OCI-LY3 (cell line): ENCODE measurements around the gene LTBP3.

ENCODE experiments used
- H2AFZ ChIP-seq: fragments of 200-600, 300-600 bp; shearing (Covaris generic); 2 replicates; pipeline ENCODE4 v1.6.0; 2014; ENCODE audit warnings: antibody characterized with exemption, low read depth, low read length
- H3K27ac ChIP-seq: fragments of 200-600, 300-600 bp; sonication (generic); 2 replicates; pipeline ENCODE4 v1.5.1; 2014; ENCODE audit warnings: mild to moderate bottlenecking, low read length, moderate library complexity, mixed read lengths
- H3K27me3 ChIP-seq: fragments of 200-600, 300-600 bp; sonication (generic); 2 replicates; pipeline ENCODE4 v1.6.1; 2014; ENCODE audit warnings: low read depth, low read length, mixed read lengths
- H3K36me3 ChIP-seq: fragments of 200-600, 300-600 bp; sonication (generic); replicated peaks from 2 replicates; pipeline ENCODE3; 2014; ENCODE audit warnings: low read depth, low read length, mixed read lengths
- H3K4me1 ChIP-seq: fragments of 300-600, 200-600 bp; sonication (generic); 2 replicates; pipeline ENCODE4 v1.6.1; 2014; ENCODE audit warnings: low read length, mixed read lengths
- H3K4me2 ChIP-seq: fragments of 200-600, 300-600 bp; sonication (generic); 2 replicates; pipeline ENCODE4 v1.6.1; 2014; ENCODE audit warnings: low read length, mixed read lengths
- H3K4me3 ChIP-seq: fragments of 300-600, 200-600 bp; sonication (generic); 2 replicates; pipeline ENCODE4 v1.5.1; 2014; ENCODE audit warnings: antibody characterized with exemption, mild to moderate bottlenecking, low read length, moderate library complexity
- H3K79me2 ChIP-seq: fragments of 300-600, 200-600 bp; shearing (Covaris generic); 2 replicates; pipeline ENCODE4 v1.6.1; 2014; ENCODE audit warnings: mild to moderate bottlenecking, low read length, mixed read lengths
- H3K9ac ChIP-seq: fragments of 300-600, 200-600 bp; shearing (Covaris generic); 2 replicates; pipeline ENCODE4 v1.6.0; 2014; ENCODE audit warnings: mild to moderate bottlenecking, low read length, moderate library complexity
- H3K9me3 ChIP-seq: fragments of 200-600, 300-600 bp; shearing (Covaris generic); 2 replicates; pipeline ENCODE4 v1.6.1; 2014; ENCODE audit warnings: low read length, mixed read lengths; ENCODE audit not compliant: insufficient read depth
- H4K20me1 ChIP-seq: fragments of 200-600, 300-600 bp; sonication (generic); 2 replicates; pipeline ENCODE4 v1.6.1; 2016; ENCODE audit warnings: low read length, mixed read lengths; ENCODE audit not compliant: insufficient read depth
- EZH2phosphoT487 ChIP-seq: fragments of 200-600 bp; shearing (Covaris generic); IDR thresholded peaks from 2 replicates; pipeline ENCODE4 v1.6.1; 2018; ENCODE audit warnings: antibody characterized with exemption, mixed run types, low read depth
- TF ChIP-seq, protein P1 (sequence below): fragments of 200-600, 300-600 bp; sonication (generic); IDR thresholded peaks from 2 replicates; pipeline ENCODE4 v1.5.1; 2014; ENCODE audit warnings: antibody characterized with exemption, low read length, low read depth

LTBP3 gene

DNA sequence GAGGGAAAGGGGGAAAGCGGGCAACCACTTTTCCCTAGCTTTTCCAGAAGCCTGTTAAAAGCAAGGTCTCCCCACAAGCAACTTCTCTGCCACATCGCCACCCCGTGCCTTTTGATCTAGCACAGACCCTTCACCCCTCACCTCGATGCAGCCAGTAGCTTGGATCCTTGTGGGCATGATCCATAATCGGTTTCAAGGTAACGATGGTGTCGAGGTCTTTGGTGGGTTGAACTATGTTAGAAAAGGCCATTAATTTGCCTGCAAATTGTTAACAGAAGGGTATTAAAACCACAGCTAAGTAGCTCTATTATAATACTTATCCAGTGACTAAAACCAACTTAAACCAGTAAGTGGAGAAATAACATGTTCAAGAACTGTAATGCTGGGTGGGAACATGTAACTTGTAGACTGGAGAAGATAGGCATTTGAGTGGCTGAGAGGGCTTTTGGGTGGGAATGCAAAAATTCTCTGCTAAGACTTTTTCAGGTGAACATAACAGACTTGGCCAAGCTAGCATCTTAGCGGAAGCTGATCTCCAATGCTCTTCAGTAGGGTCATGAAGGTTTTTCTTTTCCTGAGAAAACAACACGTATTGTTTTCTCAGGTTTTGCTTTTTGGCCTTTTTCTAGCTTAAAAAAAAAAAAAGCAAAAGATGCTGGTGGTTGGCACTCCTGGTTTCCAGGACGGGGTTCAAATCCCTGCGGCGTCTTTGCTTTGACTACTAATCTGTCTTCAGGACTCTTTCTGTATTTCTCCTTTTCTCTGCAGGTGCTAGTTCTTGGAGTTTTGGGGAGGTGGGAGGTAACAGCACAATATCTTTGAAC, 52.5 kb downstream of the LTBP3 start:
- Histone ChIP-seq H3K9ac (no peak overlapping the region), H3K79me2 (peaks cover 61% of the 10 kb centered on the region), H3K9me3 (no peaks in the 10 kb centered on the region), H3K4me1 (peaks cover 70% of the 10 kb centered on the region), H3K27ac (peak overlapping the region; percentile 78), H3K4me3 (peak overlapping the region; percentile 83), H3K36me3 (peaks cover 60% of the 10 kb centered on the region), H4K20me1 (peaks cover 65% of the 10 kb centered on the region), H3K4me2 (peak overlapping the region; percentile 95), H3K27me3 (no peaks in the 10 kb centered on the region), H2AFZ (no peak overlapping the region)
- TF ChIP-seq, protein P1, sequence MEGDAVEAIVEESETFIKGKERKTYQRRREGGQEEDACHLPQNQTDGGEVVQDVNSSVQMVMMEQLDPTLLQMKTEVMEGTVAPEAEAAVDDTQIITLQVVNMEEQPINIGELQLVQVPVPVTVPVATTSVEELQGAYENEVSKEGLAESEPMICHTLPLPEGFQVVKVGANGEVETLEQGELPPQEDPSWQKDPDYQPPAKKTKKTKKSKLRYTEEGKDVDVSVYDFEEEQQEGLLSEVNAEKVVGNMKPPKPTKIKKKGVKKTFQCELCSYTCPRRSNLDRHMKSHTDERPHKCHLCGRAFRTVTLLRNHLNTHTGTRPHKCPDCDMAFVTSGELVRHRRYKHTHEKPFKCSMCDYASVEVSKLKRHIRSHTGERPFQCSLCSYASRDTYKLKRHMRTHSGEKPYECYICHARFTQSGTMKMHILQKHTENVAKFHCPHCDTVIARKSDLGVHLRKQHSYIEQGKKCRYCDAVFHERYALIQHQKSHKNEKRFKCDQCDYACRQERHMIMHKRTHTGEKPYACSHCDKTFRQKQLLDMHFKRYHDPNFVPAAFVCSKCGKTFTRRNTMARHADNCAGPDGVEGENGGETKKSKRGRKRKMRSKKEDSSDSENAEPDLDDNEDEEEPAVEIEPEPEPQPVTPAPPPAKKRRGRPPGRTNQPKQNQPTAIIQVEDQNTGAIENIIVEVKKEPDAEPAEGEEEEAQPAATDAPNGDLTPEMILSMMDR: no peak
- TF ChIP-seq EZH2phosphoT487: no peak

DNA sequence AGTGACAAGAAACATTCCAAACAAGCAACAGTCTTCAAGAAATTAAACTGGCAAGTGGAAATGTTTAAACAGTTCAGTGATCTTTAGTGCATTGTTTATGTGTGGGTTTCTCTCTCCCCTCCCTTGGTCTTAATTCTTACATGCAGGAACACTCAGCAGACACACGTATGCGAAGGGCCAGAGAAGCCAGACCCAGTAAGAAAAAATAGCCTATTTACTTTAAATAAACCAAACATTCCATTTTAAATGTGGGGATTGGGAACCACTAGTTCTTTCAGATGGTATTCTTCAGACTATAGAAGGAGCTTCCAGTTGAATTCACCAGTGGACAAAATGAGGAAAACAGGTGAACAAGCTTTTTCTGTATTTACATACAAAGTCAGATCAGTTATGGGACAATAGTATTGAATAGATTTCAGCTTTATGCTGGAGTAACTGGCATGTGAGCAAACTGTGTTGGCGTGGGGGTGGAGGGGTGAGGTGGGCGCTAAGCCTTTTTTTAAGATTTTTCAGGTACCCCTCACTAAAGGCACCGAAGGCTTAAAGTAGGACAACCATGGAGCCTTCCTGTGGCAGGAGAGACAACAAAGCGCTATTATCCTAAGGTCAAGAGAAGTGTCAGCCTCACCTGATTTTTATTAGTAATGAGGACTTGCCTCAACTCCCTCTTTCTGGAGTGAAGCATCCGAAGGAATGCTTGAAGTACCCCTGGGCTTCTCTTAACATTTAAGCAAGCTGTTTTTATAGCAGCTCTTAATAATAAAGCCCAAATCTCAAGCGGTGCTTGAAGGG, 53.3 kb downstream of the LTBP3 start:
- Histone ChIP-seq H2AFZ (no peak overlapping the region), H3K9ac (0 out of 2 replicates have a peak overlapping the region, but pooled peaks have one; percentile 99), H3K27ac (peak overlapping the region; percentile 78), H3K27me3 (no peaks in the 10 kb centered on the region), H4K20me1 (peaks cover 73% of the 10 kb centered on the region), H3K36me3 (peaks cover 68% of the 10 kb centered on the region), H3K4me1 (peaks cover 67% of the 10 kb centered on the region), H3K4me3 (peak overlapping the region; percentile 83), H3K4me2 (peak overlapping the region; percentile 95), H3K79me2 (peaks cover 69% of the 10 kb centered on the region), H3K9me3 (no peaks in the 10 kb centered on the region)
- TF ChIP-seq, protein P1: no peak
- no peak for TF ChIP-seq EZH2phosphoT487

GRCh38 chr11:65503949-65504673, 54.0 kb downstream of the LTBP3 start:
- Histone ChIP-seq H3K4me3 (peak overlapping the region; percentile 83), H3K27ac (peak overlapping the region; percentile 78; the same call in 1 of the 2 replicates), H3K36me3 (peaks cover 76% of the 10 kb centered on the region)

More at GRCh38 chr11:65503949-65504673, 54.0 kb downstream of the LTBP3 start:
- peak overlapping the region; percentile 99 for H3K9ac ChIP-seq
- H4K20me1 ChIP-seq: peaks cover 78% of the 10 kb centered on the region
- H3K4me1 ChIP-seq: peaks cover 60% of the 10 kb centered on the region
- H2AFZ ChIP-seq: no peak overlapping the region
- TF ChIP-seq, protein P1: no peak
- no peak for TF ChIP-seq EZH2phosphoT487
- no peaks in the 10 kb centered on the region for H3K9me3 ChIP-seq
- peaks cover 77% of the 10 kb centered on the region for H3K79me2 ChIP-seq
- peak overlapping the region; percentile 95 for H3K4me2 ChIP-seq
- no peaks in the 10 kb centered on the region for H3K27me3 ChIP-seq
